Measurements from ENCODE around the gene NPBWR2. TPM values are rescaled to one million over a fixed set of nuclear protein-coding genes. Genes with fewer than 3 reads are reported as not detected.

The NPBWR2 gene
- total RNA-seq, 1 experiment from 2014 or later: not detected

DNA sequence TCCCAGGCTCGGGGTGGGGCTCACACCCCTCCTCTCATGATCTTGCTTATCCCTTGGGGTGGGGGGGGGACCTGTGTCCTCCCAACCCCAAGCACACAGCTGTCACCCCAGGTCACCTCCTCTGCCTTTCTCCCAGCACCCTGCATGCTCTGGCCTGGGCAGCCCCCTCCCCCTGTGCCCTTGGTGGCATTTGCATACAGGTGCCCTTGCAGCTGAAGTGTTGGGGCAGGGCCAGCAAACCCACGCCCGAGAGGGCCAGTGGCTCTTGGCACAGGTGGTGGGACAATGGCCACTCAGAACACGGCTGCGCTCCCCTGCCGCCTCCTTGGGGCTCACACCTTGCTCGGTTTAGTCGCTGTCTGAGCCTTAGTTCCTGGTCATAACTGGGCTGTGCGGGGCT lies 45.5 kb upstream of the NPBWR2 start:
- ATAC-seq (no peak), DNase-seq (ENCODE audit: low read depth, low spot score) (no peak)
- Histone ChIP-seq H3K4me3 (ENCODE audit: low read depth in 2 of 2, low read length in 2 of 2) (no peak overlapping the region), H3K27me3 (ENCODE audit: control insufficient read depth, insufficient read depth, low read length) (no peaks in the 10 kb centered on the region), H3K4me1 (ENCODE audit: control insufficient read depth, insufficient read depth, low read length) (no peaks in the 10 kb centered on the region), H3K36me3 (ENCODE audit: control insufficient read depth, insufficient read depth, low read length) (no peaks in the 10 kb centered on the region), H3K9me3 (ENCODE audit: control insufficient read depth, insufficient read depth, low read depth, low read length) (no peaks in the 10 kb centered on the region), H3K27ac (ENCODE audit: low read length) (no peak overlapping the region)
- ChIA-PET CTCF (no interaction called here), POLR2A (no interaction called here)
- in situ Hi-C loops (cut with HindIII; ENCODE audit: low pct_unique_long_range_greater_than_20kb, low sequenced_read_pairs): no loop called here
- intact Hi-C loops (cut with micrococcal nuclease; ENCODE audit: unreplicated experiment): no loop called here
- no peak for TF ChIP-seq POLR2AphosphoS5 (IDR thresholded peaks at IDR 0.05; ENCODE audit: low read depth, low read length)
- TF ChIP-seq TCF7L2 (IDR thresholded peaks at IDR 0.05; ENCODE audit: low read depth, low read length): no peak
- TF ChIP-seq SIN3A (IDR thresholded peaks at IDR 0.05; ENCODE audit: borderline replicate concordance, insufficient read depth, low read depth, low read length): no peak
- TF ChIP-seq, protein P1, sequence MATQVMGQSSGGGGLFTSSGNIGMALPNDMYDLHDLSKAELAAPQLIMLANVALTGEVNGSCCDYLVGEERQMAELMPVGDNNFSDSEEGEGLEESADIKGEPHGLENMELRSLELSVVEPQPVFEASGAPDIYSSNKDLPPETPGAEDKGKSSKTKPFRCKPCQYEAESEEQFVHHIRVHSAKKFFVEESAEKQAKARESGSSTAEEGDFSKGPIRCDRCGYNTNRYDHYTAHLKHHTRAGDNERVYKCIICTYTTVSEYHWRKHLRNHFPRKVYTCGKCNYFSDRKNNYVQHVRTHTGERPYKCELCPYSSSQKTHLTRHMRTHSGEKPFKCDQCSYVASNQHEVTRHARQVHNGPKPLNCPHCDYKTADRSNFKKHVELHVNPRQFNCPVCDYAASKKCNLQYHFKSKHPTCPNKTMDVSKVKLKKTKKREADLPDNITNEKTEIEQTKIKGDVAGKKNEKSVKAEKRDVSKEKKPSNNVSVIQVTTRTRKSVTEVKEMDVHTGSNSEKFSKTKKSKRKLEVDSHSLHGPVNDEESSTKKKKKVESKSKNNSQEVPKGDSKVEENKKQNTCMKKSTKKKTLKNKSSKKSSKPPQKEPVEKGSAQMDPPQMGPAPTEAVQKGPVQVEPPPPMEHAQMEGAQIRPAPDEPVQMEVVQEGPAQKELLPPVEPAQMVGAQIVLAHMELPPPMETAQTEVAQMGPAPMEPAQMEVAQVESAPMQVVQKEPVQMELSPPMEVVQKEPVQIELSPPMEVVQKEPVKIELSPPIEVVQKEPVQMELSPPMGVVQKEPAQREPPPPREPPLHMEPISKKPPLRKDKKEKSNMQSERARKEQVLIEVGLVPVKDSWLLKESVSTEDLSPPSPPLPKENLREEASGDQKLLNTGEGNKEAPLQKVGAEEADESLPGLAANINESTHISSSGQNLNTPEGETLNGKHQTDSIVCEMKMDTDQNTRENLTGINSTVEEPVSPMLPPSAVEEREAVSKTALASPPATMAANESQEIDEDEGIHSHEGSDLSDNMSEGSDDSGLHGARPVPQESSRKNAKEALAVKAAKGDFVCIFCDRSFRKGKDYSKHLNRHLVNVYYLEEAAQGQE (IDR thresholded peaks at IDR 0.05; ENCODE audit: insufficient read depth in 1 of 2, low read depth in 2 of 2, low read length in 1 of 2): no peak
- no peak for TF ChIP-seq CTCF (IDR thresholded peaks at IDR 0.05)
- BruUV-seq (replicated peaks): no TSS peak

- TF ChIP-seq, protein P1 (IDR thresholded peaks at IDR 0.05; ENCODE audit: insufficient read depth in 1 of 2, low read depth in 2 of 2, low read length in 1 of 2): no peak
- TF ChIP-seq SIN3A (IDR thresholded peaks at IDR 0.05; ENCODE audit: borderline replicate concordance, insufficient read depth, low read depth, low read length): no peak
- no peak for TF ChIP-seq TCF7L2 (IDR thresholded peaks at IDR 0.05; ENCODE audit: low read depth, low read length)
- no peak for TF ChIP-seq CTCF (IDR thresholded peaks at IDR 0.05)
- no peak for TF ChIP-seq POLR2AphosphoS5 (IDR thresholded peaks at IDR 0.05; ENCODE audit: low read depth, low read length)
- no peaks in the 10 kb centered on the region for H3K27me3 ChIP-seq (ENCODE audit: control insufficient read depth, insufficient read depth, low read length)
- no peak overlapping the region for H3K27ac ChIP-seq (ENCODE audit: low read length)
- CTCF ChIA-PET: no interaction called here
- H3K36me3 ChIP-seq (ENCODE audit: control insufficient read depth, insufficient read depth, low read length): no peaks in the 10 kb centered on the region
- no peaks in the 10 kb centered on the region for H3K4me1 ChIP-seq (ENCODE audit: control insufficient read depth, insufficient read depth, low read length)
- H3K9me3 ChIP-seq (ENCODE audit: control insufficient read depth, insufficient read depth, low read depth, low read length): no peaks in the 10 kb centered on the region
- POLR2A ChIA-PET: no interaction called here
- in situ Hi-C loops (cut with HindIII; ENCODE audit: low pct_unique_long_range_greater_than_20kb, low sequenced_read_pairs) (no loop called here), intact Hi-C loops (cut with micrococcal nuclease; ENCODE audit: unreplicated experiment) (no loop called here)
- H3K4me3 ChIP-seq (ENCODE audit: low read depth in 2 of 2, low read length in 2 of 2): no peak overlapping the region
- no peak for ATAC-seq
- no TSS peak for BruUV-seq (replicated peaks)
- no peak for DNase-seq (ENCODE audit: low read depth, low spot score)
Observed at GRCh38 chr20:64151633-64152530, 44.5 kb upstream of the NPBWR2 start.
